ENCODE data around the gene MAP3K5. TPM values are rescaled to one million over a fixed set of nuclear protein-coding genes. Genes with fewer than 3 reads are reported as not detected.

Gene MAP3K5
- total RNA-seq (2022) (15.3 and 15.8 TPM in 2 replicates), Bru-seq, nascent RNA (percentile 82 among the genes with signal in this experiment), BruChase-seq, experiment 1, labeled RNA remaining after a 6-hour chase (percentile 67 among the genes with signal in this experiment), BruChase-seq, experiment 2, labeled RNA remaining after a 2-hour chase (percentile 65 among the genes with signal in this experiment)
- long read RNA-seq, full-length matches to known transcripts = 3 of 12 reads
- long read RNA-seq, partial matches to known transcripts = 1 of 12 reads
- long read RNA-seq, other reads (novel, unspliced or antisense) = 8 of 12 reads

GRCh38 chr6:136792410-136793262 lies at the start of gene MAP3K5:
MAP3K5 (minus strand) TSS chr6:136792477; CDS start chr6:136792157, 320 bp downstream.
- Mint-ChIP-seq H3K27me3 (ENCODE audit: unreplicated experiment) (no peaks in the 10 kb centered on the region), H3K27ac (ENCODE audit: unreplicated experiment) (peak within 1 kb of the TSS; percentile 78), H3K4me3 (ENCODE audit: low read depth, unreplicated experiment) (peak within 1 kb of the TSS; percentile 97), H3K9me3 (ENCODE audit: low read depth, unreplicated experiment) (no peaks in the 10 kb centered on the region), H3K4me1 (ENCODE audit: low read depth, unreplicated experiment) (no peaks in the 10 kb centered on the region), H3K36me3 (ENCODE audit: insufficient read depth, unreplicated experiment) (peaks cover 40% of the 10 kb centered on the region)
- BruUV-seq (replicated peaks) = no TSS peak
- intact Hi-C loops (cut with micrococcal nuclease; ENCODE audit: unreplicated experiment) = loop anchor here (1.0 to 2.0 kb wide), 2 partner anchors 148 to 210 kb away; no protein-coding TSS in a partner anchor
- DNase-seq = peak; percentile 93
- CTCF ChIA-PET = interaction anchor here (0.6 to 3.1 kb wide), 15 partner anchors 29 to 242 kb away, joined by 3 to 132 read pairs (median 6); partner anchors contain the start of gene MAP7
- peak; percentile 67 for TF ChIP-seq CTCF (IDR thresholded peaks at IDR 0.05; ENCODE audit: unreplicated experiment)

DNA sequence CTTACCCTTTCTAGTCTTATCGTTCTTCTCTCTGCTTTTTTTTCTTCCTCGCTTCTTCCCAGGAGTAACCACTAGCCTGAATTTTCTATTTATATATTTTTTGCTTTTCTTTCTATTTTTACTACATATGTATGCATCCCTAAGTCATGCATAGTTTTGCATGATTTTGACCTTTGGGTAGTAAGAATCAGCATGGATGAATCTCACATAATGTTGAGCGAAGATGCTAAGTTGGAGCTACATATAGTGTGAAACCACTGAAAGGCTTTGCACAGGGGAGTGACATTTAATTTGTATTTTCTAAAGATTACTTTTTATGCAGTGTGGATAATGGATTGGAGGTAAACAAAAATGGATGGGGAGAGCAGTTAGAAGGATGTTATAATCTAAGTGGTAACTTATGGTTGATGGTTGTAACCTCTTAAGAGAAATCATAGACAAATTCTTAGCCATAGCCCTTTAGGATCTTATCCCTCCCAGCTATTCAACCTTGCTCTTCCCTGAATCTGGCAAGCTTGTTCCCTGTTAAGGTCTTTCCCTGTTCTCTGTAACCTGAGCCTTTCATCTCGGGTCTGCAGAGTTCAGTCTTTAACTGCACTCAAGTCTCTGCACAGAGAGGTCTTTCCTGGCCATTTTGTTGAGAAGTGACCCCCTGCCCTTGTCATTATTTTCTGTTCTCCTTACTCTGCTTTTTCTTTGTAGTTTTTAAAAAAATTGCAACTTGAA lies 48.2 kb upstream of the MAP3K5 start:
- intact Hi-C loops (cut with micrococcal nuclease; ENCODE audit: unreplicated experiment) = no loop called here
- no TSS peak for BruUV-seq (replicated peaks)
- CTCF ChIA-PET = no interaction called here
- TF ChIP-seq CTCF (IDR thresholded peaks at IDR 0.05; ENCODE audit: unreplicated experiment) = no peak
- H3K27ac Mint-ChIP-seq (ENCODE audit: unreplicated experiment) = no peak overlapping the region
- H3K4me1 Mint-ChIP-seq (ENCODE audit: low read depth, unreplicated experiment) = no peaks in the 10 kb centered on the region
- DNase-seq = no peak
- no peaks in the 10 kb centered on the region for H3K27me3 Mint-ChIP-seq (ENCODE audit: unreplicated experiment)
- no peaks in the 10 kb centered on the region for H3K9me3 Mint-ChIP-seq (ENCODE audit: low read depth, unreplicated experiment)
- no peak overlapping the region for H3K4me3 Mint-ChIP-seq (ENCODE audit: low read depth, unreplicated experiment)
- H3K36me3 Mint-ChIP-seq (ENCODE audit: insufficient read depth, unreplicated experiment) = no peaks in the 10 kb centered on the region

DNA sequence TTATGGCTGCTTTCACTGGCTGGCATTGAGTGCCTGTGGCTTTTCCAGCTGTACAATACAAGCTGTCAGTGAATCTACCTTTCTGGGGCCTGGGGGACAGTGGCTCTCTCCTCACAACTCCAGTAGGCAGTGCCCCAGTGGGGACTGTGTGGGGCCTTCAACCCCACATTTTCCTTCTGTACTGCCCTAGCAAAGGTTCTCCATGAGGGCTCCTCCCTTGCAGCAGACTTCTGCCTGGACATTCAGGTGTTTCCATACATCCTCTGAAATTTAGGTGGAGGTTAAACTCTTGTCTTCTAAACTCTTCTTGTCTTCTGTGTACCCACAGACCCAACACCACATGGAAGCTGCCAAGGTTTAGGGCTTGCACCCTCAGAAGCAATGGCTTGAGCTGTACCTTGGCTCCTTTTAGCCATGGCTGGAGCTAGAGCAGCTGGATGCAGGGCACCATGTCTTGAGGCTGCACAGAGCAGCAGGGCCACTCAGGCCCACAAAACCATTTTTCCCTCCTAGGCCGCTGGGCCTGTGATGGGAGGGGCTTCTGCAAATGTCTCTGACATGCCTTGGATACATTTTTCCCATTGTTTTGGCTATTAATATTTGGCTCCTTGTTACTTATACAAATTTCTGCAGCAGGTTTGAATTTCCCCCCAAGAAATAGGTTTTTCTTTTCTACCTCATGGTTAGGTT lies 39.7 kb upstream of the MAP3K5 start:
- CTCF ChIA-PET = no interaction called here
- no peak for TF ChIP-seq CTCF (IDR thresholded peaks at IDR 0.05; ENCODE audit: unreplicated experiment)
- no peak overlapping the region for H3K4me3 Mint-ChIP-seq (ENCODE audit: low read depth, unreplicated experiment)
- intact Hi-C loops (cut with micrococcal nuclease; ENCODE audit: unreplicated experiment) = no loop called here
- DNase-seq = no peak
- no TSS peak for BruUV-seq (replicated peaks)
- H3K36me3 Mint-ChIP-seq (ENCODE audit: insufficient read depth, unreplicated experiment) = peaks cover 4% of the 10 kb centered on the region
- H3K27ac Mint-ChIP-seq (ENCODE audit: unreplicated experiment) = no peak overlapping the region
- no peaks in the 10 kb centered on the region for H3K9me3 Mint-ChIP-seq (ENCODE audit: low read depth, unreplicated experiment)
- no peaks in the 10 kb centered on the region for H3K4me1 Mint-ChIP-seq (ENCODE audit: low read depth, unreplicated experiment)
- no peaks in the 10 kb centered on the region for H3K27me3 Mint-ChIP-seq (ENCODE audit: unreplicated experiment)

- Mint-ChIP-seq H3K36me3 (ENCODE audit: insufficient read depth, unreplicated experiment) (peaks cover 23% of the 10 kb centered on the region), H3K9me3 (ENCODE audit: low read depth, unreplicated experiment) (no peaks in the 10 kb centered on the region), H3K27ac (ENCODE audit: unreplicated experiment) (no peak overlapping the region), H3K27me3 (ENCODE audit: unreplicated experiment) (no peaks in the 10 kb centered on the region), H3K4me3 (ENCODE audit: low read depth, unreplicated experiment) (no peak overlapping the region), H3K4me1 (ENCODE audit: low read depth, unreplicated experiment) (peaks cover 11% of the 10 kb centered on the region)
- no peak for DNase-seq
- no TSS peak for BruUV-seq (replicated peaks)
- intact Hi-C loops (cut with micrococcal nuclease; ENCODE audit: unreplicated experiment) = no loop called here
- no peak for TF ChIP-seq CTCF (IDR thresholded peaks at IDR 0.05; ENCODE audit: unreplicated experiment)
- CTCF ChIA-PET = no interaction called here
Observed at GRCh38 chr6:136826216-136826615, 33.9 kb upstream of the MAP3K5 start.
